GM18505 (cell line): ENCODE results near the gene CNTNAP2.
"Not testable (repeated sequence)": the region's sequence is repeated elsewhere in the genome, so short reads cannot be mapped to it uniquely, and the experiment has no call there.

Source experiments
- ATAC-seq: cut with Tn5 transposase; IDR thresholded peaks from one replicate; pipeline ENCODE4 v1.9.1; 2021; ENCODE audit not compliant: unreplicated experiment
- POLR2A ChIP-seq: IDR thresholded peaks from 4 replicates; pipeline ENCODE4 v1.6.1; 2011; ENCODE audit warnings: borderline replicate concordance; ENCODE audit not compliant: insufficient read depth, insufficient read length; ENCODE audit errors: extremely low read depth

CNTNAP2 gene

DNA sequence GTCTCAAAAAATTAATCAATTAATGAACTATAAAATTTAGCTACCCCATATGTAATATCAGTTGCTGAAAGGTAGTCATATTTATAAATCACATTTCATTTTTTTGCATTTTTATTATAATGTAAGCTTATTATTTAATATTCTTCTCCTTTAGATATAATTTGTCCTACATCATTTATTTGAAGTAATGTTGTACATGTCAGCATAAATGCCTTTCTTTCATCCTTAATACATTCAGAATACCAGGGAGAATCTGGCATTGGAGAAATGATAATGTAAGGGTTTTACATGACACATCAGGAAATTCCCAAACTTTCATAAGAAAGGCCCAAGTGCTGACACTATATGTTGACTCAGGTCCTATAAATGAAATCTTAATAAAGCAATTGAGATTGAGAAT is 742.1 kb downstream of the CNTNAP2 start:
- no peak for ATAC-seq
- no peak for TF ChIP-seq POLR2A

GRCh38 chr7:146861701-146862100 is 745.1 kb downstream of the CNTNAP2 start:
- TF ChIP-seq POLR2A = no peak
- ATAC-seq = no peak

DNA sequence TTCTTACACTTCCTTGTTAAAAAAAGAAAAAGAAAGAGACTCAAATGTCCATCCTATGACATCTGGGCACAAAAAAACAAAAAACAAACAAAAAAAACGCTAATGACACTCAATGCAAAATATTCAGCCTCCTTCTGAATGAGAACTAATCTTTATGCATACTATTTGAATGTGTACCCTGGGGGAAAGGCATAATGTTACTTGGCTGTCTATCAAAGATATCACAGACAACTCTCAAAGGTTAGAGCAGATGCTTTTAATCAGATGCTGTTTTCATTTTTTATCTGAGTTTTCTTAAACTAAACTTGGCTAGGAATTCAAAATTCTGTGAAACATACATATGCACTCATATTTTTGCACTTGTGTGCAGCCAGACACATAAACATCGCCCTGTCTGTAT is 745.8 kb downstream of the CNTNAP2 start:
- TF ChIP-seq POLR2A = no peak
- no peak for ATAC-seq

DNA sequence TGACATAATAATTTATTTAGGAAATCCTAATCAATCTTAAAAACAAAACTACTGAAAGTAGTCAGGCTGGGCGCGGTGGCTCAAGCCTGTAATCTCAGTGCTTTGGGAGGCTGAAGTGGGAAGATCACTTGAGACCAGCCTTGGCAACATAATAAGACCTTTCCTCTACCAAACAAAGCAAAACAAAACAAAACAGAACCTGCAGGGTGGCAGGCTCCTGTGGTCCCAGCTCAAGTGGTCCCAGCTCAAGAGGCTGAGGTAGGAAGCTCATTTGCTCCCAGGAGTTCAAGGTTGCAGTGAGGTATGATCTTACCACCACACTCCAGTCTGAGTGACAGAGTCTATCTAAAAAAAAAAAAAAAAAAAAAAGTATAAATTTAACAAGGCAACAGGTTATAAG is 748.0 kb downstream of the CNTNAP2 start:
- ATAC-seq = no peak
- TF ChIP-seq POLR2A = no peak

DNA sequence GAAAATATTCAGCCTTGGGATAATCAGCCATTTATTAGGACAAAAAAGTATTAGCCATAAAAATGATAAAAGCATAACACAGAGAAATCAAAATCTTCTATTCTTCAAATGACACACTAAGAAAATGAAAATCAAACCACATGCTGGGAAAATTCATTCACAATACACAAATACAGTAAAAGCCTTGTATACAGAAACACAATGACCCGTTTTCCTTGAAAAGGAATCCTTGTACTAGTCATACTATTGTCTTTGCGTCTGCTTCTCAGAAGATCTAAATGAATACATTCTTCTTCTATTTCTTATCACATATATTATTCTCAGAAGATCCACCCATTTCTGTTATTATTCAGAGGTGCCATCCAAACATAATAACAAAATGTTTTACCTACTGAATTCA is 749.1 kb downstream of the CNTNAP2 start:
- TF ChIP-seq POLR2A = no peak
- no peak for ATAC-seq

DNA sequence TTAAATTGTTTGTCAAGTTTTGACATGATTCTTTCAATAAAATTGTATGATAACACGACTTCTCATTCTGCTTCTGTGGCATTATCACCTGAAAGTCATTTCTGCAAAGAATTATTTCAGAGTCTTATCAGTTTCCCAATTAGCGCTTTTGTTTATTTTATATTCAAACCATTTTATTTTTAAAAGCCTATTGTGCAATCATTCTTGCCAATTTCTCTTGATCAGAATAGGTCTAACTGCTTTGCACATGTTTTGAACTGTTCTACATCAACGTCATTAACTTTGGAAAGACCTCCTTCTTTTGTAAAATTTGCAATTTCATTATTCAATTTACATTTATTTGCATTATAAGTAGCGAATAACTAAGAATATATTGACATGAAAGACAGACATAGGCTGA is 758.1 kb downstream of the CNTNAP2 start:
- ATAC-seq = no peak
- no peak for TF ChIP-seq POLR2A

- no peak for TF ChIP-seq POLR2A
- no peak for ATAC-seq
Measured at GRCh38 chr7:146875237-146875785, 758.7 kb downstream of the CNTNAP2 start.

- TF ChIP-seq POLR2A = no peak
Measured at GRCh38 chr7:146875981-146876380, 759.4 kb downstream of the CNTNAP2 start.

DNA sequence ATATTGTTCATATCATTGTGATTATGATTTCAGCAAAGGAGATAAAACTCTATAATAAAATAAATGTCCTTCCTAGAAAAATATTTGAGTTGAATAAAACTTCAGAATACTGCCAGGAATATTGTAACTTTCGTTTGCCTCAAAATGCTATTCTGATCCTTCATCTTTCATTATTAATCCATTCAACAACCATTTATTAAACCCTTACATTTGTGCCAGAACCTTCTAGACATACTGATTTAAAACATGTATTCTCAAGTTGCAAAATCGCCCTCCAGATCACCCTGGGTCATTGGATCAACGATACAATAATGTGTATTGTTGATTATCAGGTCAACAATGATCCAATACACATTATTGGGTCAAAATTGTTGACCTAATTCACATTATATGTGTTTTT is 759.8 kb downstream of the CNTNAP2 start:
- ATAC-seq = no peak
- TF ChIP-seq POLR2A = no peak

More at GRCh38 chr7:146875981-146876380, 759.4 kb downstream of the CNTNAP2 start:
- ATAC-seq = no peak

- no peak for TF ChIP-seq POLR2A
- ATAC-seq = no peak
Measured at GRCh38 chr7:146878901-146879300, 762.3 kb downstream of the CNTNAP2 start.

DNA sequence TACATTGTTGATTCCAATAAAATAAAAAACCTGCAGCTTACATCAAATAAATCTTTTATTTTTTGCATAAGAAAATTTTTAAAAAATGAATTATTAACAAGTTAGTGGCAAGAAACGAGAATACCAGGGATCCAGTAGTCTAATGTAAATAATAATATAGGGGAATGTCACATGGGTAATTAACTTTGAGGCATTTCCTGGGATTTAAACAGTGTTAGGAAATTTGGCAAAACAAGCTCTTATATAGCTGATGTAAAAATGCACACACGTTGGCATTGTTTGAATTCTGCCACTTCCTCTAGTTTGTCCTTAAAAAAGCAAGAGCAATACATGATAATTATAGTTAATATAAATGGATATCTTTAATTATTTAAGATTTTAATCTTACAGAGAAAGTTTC is 768.6 kb downstream of the CNTNAP2 start:
- ATAC-seq = no peak
- no peak for TF ChIP-seq POLR2A

DNA sequence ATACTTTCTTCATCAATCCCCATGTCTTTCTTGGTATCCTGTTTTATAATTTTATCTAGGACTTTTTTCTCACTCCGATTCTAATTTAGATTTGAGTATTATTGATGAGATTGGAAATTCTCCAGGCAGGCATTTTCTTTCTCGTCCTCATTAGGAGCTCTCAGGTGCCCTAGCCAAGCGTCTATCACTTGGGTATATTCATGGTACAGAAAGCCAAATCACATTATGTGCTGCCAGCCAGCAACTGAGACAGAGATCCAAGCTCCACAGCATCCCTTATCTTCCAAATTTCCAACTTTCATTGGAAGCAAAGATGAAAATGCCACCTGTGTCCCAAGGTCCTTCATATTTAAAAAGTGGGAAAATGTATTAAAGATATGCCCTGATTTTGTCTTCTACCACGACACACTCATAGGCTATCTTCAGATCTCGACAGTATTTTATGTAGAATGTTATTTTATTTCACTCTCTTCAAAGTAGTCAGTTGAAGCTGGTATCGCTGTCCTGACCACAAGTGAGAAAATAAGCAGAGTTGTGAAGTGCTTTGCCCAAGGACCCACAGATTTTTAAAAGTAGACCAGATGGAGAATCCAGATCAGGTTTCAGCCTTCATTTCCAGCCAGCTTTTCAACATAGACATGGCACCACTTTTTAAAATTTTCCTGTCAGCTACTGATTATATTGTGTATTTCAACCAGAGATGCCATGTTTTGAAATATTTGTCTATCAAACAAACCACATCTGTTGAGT is 773.4 kb downstream of the CNTNAP2 start:
- no peak for TF ChIP-seq POLR2A
- no peak for ATAC-seq

DNA sequence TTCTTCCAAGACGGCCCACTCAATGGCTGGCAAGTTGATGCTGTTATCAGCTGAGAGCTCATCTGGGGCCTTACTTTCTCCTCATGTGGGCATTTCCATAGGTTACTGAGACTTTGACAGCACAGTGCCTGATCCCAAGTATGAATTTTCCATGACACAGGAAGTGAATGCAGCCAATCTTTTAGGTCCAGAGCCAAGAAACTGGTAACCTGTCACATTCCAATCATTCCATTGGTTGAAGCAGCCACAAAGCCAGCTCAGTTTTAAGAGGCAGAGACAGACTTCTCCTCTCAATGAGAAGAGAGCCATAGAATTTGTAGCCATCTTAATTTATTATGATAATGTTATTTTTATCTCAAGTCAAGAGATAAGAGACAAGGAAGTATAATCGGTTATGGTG is 775.5 kb downstream of the CNTNAP2 start:
- TF ChIP-seq POLR2A = no peak
- no peak for ATAC-seq

DNA sequence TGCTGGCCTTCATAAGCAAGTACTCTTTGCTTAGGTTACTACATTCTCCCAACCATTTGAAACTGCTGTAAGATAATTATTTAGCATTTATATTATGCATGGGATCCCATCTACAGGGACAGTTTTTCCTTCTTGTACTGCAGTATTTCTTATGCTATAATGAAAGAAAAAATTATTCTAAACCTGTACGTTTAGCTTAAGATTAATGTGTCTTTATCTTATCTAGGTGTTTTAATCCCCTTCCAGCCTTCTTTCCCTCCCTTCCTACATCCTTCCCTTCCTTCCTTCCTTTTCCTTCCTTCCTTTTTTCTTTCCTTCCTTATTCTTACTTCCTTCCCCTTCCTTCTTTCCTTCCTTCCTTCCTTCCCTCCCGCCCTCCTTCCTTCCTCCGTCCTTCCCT is 778.3 kb downstream of the CNTNAP2 start:
- no peak for TF ChIP-seq POLR2A
- no peak for ATAC-seq

- no peak for TF ChIP-seq POLR2A
- no peak for ATAC-seq
Measured at GRCh38 chr7:146902266-146902665, 785.7 kb downstream of the CNTNAP2 start.

DNA sequence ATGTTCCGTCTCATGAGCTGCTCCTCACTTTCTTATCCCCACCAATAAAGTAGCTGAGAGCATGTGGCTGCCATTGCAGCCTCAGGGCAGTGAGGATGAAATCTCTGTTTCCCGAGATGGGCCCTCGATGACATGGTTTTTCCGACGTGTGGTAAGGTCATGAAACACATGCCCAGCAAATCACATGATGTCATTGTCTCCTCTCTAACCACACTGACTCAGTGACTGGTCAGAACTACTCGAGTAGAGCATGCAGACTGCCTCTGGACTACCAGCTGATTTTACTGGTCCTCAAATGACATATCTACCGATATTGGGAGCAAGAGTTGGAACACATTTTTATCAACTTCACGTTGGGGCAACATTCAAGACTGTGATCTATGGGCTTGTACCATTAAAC is 786.1 kb downstream of the CNTNAP2 start:
- no peak for ATAC-seq
- no peak for TF ChIP-seq POLR2A

DNA sequence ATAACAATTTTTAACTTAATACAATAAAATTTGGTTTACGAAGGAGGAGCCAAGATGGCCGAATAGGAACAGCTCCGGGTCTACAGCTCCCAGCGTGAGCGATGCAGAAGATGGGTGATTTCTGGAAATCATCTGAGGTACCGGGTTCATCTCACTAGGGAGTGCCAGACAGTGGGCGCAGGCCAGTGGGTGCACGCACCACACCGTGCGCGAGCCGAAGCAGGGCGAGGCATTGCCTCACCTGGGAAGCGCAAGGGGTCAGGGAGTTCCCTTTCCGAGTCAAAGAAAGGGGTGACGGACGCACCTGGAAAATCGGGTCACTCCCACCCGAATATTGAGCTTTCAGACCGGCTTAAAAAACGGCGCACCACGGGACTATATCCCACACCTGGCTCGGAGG is 789.1 kb downstream of the CNTNAP2 start:
- not testable (repeated sequence) for ATAC-seq
